Neural cell (in vitro differentiated cells): ENCODE results near the gene SVOP. TPM values are rescaled to one million over a fixed set of nuclear protein-coding genes. Genes with fewer than 3 reads are reported as not detected.

Experiments
- H2AFZ ChIP-seq: fragments of 200-600, 300-800 bp; sonication (generic), shearing (Covaris generic); 2 replicates; pipeline ENCODE4 v1.6.0; 2014; ENCODE audit warnings: low read depth, mild to moderate bottlenecking, antibody characterized with exemption, low read length, moderate library complexity
- H3F3A ChIP-seq: fragments of 200-600 bp; shearing (Covaris generic); 2 replicates; pipeline ENCODE4 v1.6.1; 2016; ENCODE audit warnings: mild to moderate bottlenecking, moderate library complexity, mixed read lengths, antibody characterized with exemption, low read length; ENCODE audit not compliant: insufficient read depth, poor library complexity, severe bottlenecking
- H3K27ac ChIP-seq: fragments of 200-600, 300-800 bp; sonication (generic), shearing (Covaris generic); 2 replicates; pipeline ENCODE4 v1.5.1; 2014; ENCODE audit warnings: mild to moderate bottlenecking, low read length, moderate library complexity
- H3K27me3 ChIP-seq: fragments of 300-800, 200-600 bp; sonication (generic), shearing (Covaris generic); 2 replicates; pipeline ENCODE4 v1.6.0; 2014; ENCODE audit warnings: mild to moderate bottlenecking, low read depth, low read length, moderate library complexity; ENCODE audit not compliant: insufficient read depth
- H3K36me3 ChIP-seq: fragments of 300-800, 200-600 bp; sonication (generic), shearing (Covaris generic); 2 replicates; pipeline ENCODE4 v1.5.1; 2014; ENCODE audit warnings: mild to moderate bottlenecking, antibody characterized with exemption, low read length, moderate library complexity; ENCODE audit not compliant: insufficient read depth
- H3K4me2 ChIP-seq: fragments of 300-800, 200-600 bp; sonication (generic), shearing (Covaris generic); 2 replicates; pipeline ENCODE4 v1.6.0; 2014; ENCODE audit warnings: mild to moderate bottlenecking, low read length
- H3K4me3 ChIP-seq: fragments of 300-800, 200-600 bp; sonication (generic), shearing (Covaris generic); 2 replicates; pipeline ENCODE4 v1.5.1; 2014; ENCODE audit warnings: mild to moderate bottlenecking, low read length, moderate library complexity
- H3K79me2 ChIP-seq: fragments of 200-600 bp; shearing (Covaris generic); replicated peaks from 2 replicates; pipeline ENCODE4 v1.6.0; 2014; ENCODE audit warnings: mild to moderate bottlenecking, low read length, moderate library complexity; ENCODE audit not compliant: insufficient read depth
- H3K9ac ChIP-seq: fragments of 300-800, 200-600 bp; sonication (generic), shearing (Covaris generic); 2 replicates; pipeline ENCODE4 v1.6.1; 2016; ENCODE audit warnings: mild to moderate bottlenecking, low read length, mixed read lengths
- H3K9me2 ChIP-seq: fragments of 200-600 bp; shearing (Covaris generic); 2 replicates; pipeline ENCODE4 v1.6.1; 2016; ENCODE audit warnings: mild to moderate bottlenecking, low read length, mixed read lengths; ENCODE audit not compliant: insufficient read depth
- H3K9me3 ChIP-seq: fragments of 200-600, 300-800 bp; sonication (generic), shearing (Covaris generic); 2 replicates; pipeline ENCODE4 v1.6.1; 2016; ENCODE audit warnings: mild to moderate bottlenecking, mixed run types, low read length, moderate library complexity, mixed read lengths
- H4K20me1 ChIP-seq: fragments of 200-600 bp; shearing (Covaris generic); 2 replicates; pipeline ENCODE4 v1.6.1; 2016; ENCODE audit warnings: mild to moderate bottlenecking, mixed run types; ENCODE audit not compliant: insufficient read depth
- EP300 ChIP-seq: fragments of 450-650 bp; conservative IDR thresholded peaks from 2 replicates; pipeline ENCODE4 v1.6.1; 2014; ENCODE audit warnings: antibody characterized with exemption, mild to moderate bottlenecking, moderate library complexity; ENCODE audit not compliant: poor library complexity, severe bottlenecking
- EZH2 ChIP-seq: fragments of 200-600, 300-800 bp; shearing (Covaris generic), sonication (generic); IDR thresholded peaks from 2 replicates; pipeline ENCODE4 v1.6.1; 2014; ENCODE audit warnings: antibody characterized with exemption, low read length, borderline replicate concordance, mild to moderate bottlenecking; ENCODE audit not compliant: insufficient read depth, poor library complexity, severe bottlenecking
- MXI1 ChIP-seq: fragments of 450-650 bp; conservative IDR thresholded peaks from 2 replicates; pipeline ENCODE4 v1.6.1; 2014; ENCODE audit warnings: antibody characterized with exemption, mild to moderate bottlenecking; ENCODE audit not compliant: poor library complexity, severe bottlenecking
- POLR2AphosphoS5 ChIP-seq: IDR thresholded peaks from 2 replicates; pipeline ENCODE4 v1.6.1; 2012
- RAD21 ChIP-seq: fragments of 450-650 bp; conservative IDR thresholded peaks from 2 replicates; pipeline ENCODE4 v1.6.1; 2014; ENCODE audit warnings: antibody characterized with exemption, mild to moderate bottlenecking, moderate library complexity
- SMC3 ChIP-seq: fragments of 450-650 bp; conservative IDR thresholded peaks from 2 replicates; pipeline ENCODE4 v1.6.1; 2014; ENCODE audit warnings: antibody characterized with exemption, mild to moderate bottlenecking, moderate library complexity; ENCODE audit not compliant: poor library complexity
- TAF1 ChIP-seq: IDR thresholded peaks from 2 replicates; pipeline ENCODE4 v1.6.1; 2012; ENCODE audit warnings: low read depth
- polyA plus RNA-seq: library from polyadenylated mRNA; depleted of rRNA; stranded (reverse); fragments of >200 nt; gene quantifications from 2 replicates; pipeline ENCODE4 v1.2.3, GENCODE V29; 2014
- TF ChIP-seq, protein P1 (sequence below): IDR thresholded peaks from 2 replicates; pipeline ENCODE4 v1.6.1; 2012; ENCODE audit warnings: borderline replicate concordance
- TF ChIP-seq, protein P2 (sequence below): fragments of 450-650 bp; IDR thresholded peaks from 2 replicates; pipeline ENCODE4 v1.5.1; 2014; ENCODE audit warnings: antibody characterized with exemption, mild to moderate bottlenecking, moderate library complexity; ENCODE audit not compliant: poor library complexity, severe bottlenecking

The SVOP gene
- polyA plus RNA-seq, 1 donor from 2014 or later, result 41.3 TPM

DNA sequence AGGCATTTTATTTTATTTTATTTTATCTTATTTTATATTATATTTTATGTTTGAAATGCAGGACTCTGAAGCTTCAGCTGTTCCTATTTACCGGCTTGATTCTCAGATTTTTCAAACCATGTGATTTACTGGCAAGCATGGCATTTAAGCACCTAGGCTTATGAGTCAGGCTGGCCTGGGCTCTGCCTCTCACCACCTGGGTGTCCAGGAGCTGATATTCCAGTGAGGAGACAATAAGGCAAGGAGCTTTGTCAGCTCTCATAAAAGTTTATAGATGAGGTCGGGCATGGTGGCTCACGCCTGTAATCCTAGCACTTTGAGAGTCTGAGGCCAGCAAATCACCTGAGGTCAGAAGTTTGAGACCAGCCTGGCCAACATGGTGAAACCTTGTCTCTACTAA, 138.9 kb downstream of the SVOP start:
- H2AFZ ChIP-seq, result no peak overlapping the region
- no peaks in the 10 kb centered on the region for H3K79me2 ChIP-seq
- H3K4me2 ChIP-seq, result no peak overlapping the region
- H3K27ac ChIP-seq, result no peak overlapping the region
- H3K4me3 ChIP-seq, result no peak overlapping the region
- no peaks in the 10 kb centered on the region for H3F3A ChIP-seq
- H3K27me3 ChIP-seq, result no peaks in the 10 kb centered on the region
- no peak overlapping the region for H3K9ac ChIP-seq
- no peaks in the 10 kb centered on the region for H3K9me3 ChIP-seq
- H3K36me3 ChIP-seq, result no peaks in the 10 kb centered on the region
- no peaks in the 10 kb centered on the region for H4K20me1 ChIP-seq
- TF ChIP-seq, protein P1, sequence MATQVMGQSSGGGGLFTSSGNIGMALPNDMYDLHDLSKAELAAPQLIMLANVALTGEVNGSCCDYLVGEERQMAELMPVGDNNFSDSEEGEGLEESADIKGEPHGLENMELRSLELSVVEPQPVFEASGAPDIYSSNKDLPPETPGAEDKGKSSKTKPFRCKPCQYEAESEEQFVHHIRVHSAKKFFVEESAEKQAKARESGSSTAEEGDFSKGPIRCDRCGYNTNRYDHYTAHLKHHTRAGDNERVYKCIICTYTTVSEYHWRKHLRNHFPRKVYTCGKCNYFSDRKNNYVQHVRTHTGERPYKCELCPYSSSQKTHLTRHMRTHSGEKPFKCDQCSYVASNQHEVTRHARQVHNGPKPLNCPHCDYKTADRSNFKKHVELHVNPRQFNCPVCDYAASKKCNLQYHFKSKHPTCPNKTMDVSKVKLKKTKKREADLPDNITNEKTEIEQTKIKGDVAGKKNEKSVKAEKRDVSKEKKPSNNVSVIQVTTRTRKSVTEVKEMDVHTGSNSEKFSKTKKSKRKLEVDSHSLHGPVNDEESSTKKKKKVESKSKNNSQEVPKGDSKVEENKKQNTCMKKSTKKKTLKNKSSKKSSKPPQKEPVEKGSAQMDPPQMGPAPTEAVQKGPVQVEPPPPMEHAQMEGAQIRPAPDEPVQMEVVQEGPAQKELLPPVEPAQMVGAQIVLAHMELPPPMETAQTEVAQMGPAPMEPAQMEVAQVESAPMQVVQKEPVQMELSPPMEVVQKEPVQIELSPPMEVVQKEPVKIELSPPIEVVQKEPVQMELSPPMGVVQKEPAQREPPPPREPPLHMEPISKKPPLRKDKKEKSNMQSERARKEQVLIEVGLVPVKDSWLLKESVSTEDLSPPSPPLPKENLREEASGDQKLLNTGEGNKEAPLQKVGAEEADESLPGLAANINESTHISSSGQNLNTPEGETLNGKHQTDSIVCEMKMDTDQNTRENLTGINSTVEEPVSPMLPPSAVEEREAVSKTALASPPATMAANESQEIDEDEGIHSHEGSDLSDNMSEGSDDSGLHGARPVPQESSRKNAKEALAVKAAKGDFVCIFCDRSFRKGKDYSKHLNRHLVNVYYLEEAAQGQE, result no peak
- TF ChIP-seq EP300, result no peak
- TF ChIP-seq POLR2AphosphoS5, result no peak
- no peak for TF ChIP-seq EZH2
- TF ChIP-seq RAD21, result no peak
- TF ChIP-seq, protein P2, sequence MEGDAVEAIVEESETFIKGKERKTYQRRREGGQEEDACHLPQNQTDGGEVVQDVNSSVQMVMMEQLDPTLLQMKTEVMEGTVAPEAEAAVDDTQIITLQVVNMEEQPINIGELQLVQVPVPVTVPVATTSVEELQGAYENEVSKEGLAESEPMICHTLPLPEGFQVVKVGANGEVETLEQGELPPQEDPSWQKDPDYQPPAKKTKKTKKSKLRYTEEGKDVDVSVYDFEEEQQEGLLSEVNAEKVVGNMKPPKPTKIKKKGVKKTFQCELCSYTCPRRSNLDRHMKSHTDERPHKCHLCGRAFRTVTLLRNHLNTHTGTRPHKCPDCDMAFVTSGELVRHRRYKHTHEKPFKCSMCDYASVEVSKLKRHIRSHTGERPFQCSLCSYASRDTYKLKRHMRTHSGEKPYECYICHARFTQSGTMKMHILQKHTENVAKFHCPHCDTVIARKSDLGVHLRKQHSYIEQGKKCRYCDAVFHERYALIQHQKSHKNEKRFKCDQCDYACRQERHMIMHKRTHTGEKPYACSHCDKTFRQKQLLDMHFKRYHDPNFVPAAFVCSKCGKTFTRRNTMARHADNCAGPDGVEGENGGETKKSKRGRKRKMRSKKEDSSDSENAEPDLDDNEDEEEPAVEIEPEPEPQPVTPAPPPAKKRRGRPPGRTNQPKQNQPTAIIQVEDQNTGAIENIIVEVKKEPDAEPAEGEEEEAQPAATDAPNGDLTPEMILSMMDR, result no peak
- TF ChIP-seq MXI1, result no peak
- TF ChIP-seq SMC3, result no peak
- no peak for TF ChIP-seq TAF1
- H3K9me2 ChIP-seq, result no peaks in the 10 kb centered on the region

DNA sequence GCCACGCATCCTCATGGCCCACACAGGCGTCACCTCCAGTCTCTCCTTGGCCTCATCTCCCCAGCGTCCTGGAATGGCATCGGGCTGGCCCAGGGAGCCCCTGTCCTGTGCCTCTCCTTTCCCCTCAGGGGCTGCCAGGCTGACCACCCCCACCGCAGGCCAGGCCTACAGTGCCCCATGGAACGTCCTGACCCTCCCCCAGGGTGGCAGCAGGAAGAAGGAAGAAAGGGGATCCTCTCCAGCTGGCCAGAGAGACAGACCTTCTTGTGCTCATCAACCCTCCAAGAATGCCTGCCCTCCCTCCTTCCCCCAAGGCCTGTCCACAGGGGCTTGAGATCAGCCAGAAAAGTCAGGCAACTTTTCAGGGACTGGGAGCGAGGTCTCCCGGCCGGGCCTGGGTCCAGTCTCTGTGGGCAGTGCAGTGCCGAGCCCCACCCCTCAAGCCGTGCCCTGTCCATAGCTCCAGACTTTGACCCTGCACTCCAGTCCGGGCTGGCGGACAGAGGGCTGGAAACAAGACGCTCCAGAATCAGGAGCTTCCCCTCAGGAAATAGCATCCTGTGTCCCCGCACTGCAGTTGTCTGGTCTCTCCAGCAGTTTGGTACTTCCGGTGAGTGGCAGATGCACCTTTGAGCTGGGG, 141.1 kb downstream of the SVOP start, which contains the start of gene DAO:
Gene DAO (plus strand): TSS at position 478 of the 640 bp plus-strand sequence. CDS start 4,915 bp downstream, outside the sequence.
- H3K4me3 ChIP-seq, result no peak within 1 kb of the TSS
- no peak within 1 kb of the TSS for H3K27ac ChIP-seq
- no peaks in the 10 kb centered on the region for H3F3A ChIP-seq
- TF ChIP-seq, protein P1, result no peak
- TF ChIP-seq TAF1 (no peak), EZH2 (no peak), SMC3 (no peak), RAD21 (no peak), POLR2AphosphoS5 (no peak), EP300 (no peak), MXI1 (no peak)
- TF ChIP-seq, protein P2, result no peak
- H3K36me3 ChIP-seq, result no peaks in the 10 kb centered on the region
- no peaks in the 10 kb centered on the region for H3K27me3 ChIP-seq
- no peak within 1 kb of the TSS for H3K4me2 ChIP-seq
- H3K9me3 ChIP-seq, result no peaks in the 10 kb centered on the region
- H2AFZ ChIP-seq, result no peak within 1 kb of the TSS
- no peaks in the 10 kb centered on the region for H3K9me2 ChIP-seq
- no peaks in the 10 kb centered on the region for H4K20me1 ChIP-seq
- no peaks in the 10 kb centered on the region for H3K79me2 ChIP-seq
- H3K9ac ChIP-seq, result no peak within 1 kb of the TSS
